Measurements from ENCODE around the gene DEFB123.

GRCh38 chr20:31490752-31491151, 50.3 kb downstream of the DEFB123 start:
- TF ChIP-seq CTCF (IDR thresholded peaks at IDR 0.05) (no peak), POLR2A (IDR thresholded peaks at IDR 0.05) (no peak)
